GOT3 (cell line): ENCODE results near the gene LSM11.

Experiments used
- DNase-seq: peaks from one replicate; lab custom pipeline; 2025; ENCODE audit warnings: mixed read lengths; lab: John Stamatoyannopoulos, UW

LSM11 gene

GRCh38 chr5:157772127-157772526 is 28.6 kb downstream of the LSM11 start:
- no peak for DNase-seq

- DNase-seq, result no peak
Observed at GRCh38 chr5:157778121-157778805, 34.8 kb downstream of the LSM11 start.

GRCh38 chr5:157779221-157779620 is 35.7 kb downstream of the LSM11 start:
- DNase-seq, result no peak

- no peak for DNase-seq
Observed at GRCh38 chr5:157785801-157786200, 42.3 kb downstream of the LSM11 start.

GRCh38 chr5:157793301-157793700 is 49.8 kb downstream of the LSM11 start:
- no peak for DNase-seq

- no peak for DNase-seq
Observed at GRCh38 chr5:157799578-157799977, 56.1 kb downstream of the LSM11 start.

GRCh38 chr5:157800137-157800536 is 56.6 kb downstream of the LSM11 start:
- DNase-seq, result no peak

- DNase-seq, result no peak
Observed at GRCh38 chr5:157802736-157803135, 59.2 kb downstream of the LSM11 start.

GRCh38 chr5:157808043-157808442 is 64.5 kb downstream of the LSM11 start:
- DNase-seq, result no peak
